ENCODE data around the gene TAS2R38.
"Not testable (repeated sequence)": the region's sequence is repeated elsewhere in the genome, so short reads cannot be mapped to it uniquely, and the experiment has no call there.

Gene TAS2R38

DNA sequence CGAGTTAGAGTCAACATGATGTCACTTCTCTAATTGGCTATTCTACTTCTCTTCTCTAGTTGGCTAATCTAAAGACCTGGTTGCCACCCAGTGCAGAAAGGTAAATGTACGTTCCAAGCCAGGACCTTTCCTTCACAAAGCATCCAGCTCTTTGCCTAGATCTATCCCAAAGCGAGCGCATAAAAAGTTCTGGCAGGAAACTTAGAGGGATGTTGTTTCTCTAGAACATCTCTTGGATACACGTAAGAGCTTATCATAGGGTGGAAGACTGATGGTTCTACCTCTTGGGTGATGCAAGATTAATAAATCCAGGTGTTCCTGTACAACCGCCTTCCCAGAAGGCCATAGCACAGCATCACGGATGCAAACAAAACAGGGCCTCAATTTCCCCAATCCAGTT lies at the start of gene TAS2R38:
TSS of gene TAS2R38 (minus strand) at position 101 of the 400 bp plus-strand sequence. CDS start at position 17, 84 bp downstream.
- no peak for DNase-seq

GRCh38 chr7:142018154-142018553 lies 44.6 kb upstream of the TAS2R38 start:
- no peak for DNase-seq

DNA sequence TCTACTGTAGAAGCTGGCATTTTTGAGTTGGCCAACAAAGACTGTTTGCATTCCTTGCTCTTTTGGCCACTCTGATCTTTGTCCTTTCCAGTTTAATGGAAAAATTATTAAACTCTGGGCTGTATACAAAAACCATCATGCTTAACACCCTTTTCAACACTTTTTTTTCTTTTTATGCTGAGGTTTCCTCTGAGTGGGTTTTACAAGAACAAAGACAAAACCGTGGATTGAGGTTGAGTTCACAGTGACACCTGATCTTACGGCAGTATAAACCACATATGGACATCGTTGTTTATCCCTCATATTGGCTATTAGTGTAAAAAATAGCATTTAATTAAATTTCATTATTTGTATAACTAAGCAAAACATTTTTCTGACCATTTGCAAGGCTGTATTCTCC lies 43.9 kb upstream of the TAS2R38 start:
- DNase-seq = no peak

DNA sequence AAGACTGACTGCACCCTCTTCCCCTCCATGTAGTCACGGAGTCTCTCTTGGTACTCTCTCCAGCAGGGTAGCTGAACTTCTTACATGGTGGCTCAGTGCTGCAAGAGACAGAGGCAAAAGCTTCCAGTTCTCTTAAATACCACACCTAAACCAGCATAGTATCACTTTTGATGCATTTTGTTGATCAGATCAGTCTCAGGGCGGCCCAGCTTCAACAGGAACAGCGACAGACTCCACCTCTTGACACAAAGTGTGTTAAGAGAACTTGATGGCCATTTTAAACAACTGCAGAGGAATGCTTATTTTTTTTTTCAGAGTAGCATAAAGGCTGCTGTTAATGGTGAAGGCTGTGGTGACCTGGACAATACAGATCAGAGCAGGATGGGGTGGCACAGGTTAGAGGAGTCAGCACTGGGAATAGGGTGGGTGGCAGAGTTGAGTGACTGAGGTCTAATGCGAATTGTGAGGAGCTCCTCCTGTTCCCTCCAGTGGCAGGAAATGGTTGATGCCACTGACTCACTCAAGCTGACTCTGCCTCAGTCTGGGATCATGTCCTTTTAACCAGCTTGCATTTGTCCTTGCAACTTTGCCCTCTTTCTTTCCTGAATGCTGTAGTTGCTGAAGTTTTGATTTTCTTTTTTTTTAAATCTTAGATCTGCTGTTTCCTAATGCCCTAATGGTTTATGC lies 39.4 kb upstream of the TAS2R38 start:
- DNase-seq = no peak

DNA sequence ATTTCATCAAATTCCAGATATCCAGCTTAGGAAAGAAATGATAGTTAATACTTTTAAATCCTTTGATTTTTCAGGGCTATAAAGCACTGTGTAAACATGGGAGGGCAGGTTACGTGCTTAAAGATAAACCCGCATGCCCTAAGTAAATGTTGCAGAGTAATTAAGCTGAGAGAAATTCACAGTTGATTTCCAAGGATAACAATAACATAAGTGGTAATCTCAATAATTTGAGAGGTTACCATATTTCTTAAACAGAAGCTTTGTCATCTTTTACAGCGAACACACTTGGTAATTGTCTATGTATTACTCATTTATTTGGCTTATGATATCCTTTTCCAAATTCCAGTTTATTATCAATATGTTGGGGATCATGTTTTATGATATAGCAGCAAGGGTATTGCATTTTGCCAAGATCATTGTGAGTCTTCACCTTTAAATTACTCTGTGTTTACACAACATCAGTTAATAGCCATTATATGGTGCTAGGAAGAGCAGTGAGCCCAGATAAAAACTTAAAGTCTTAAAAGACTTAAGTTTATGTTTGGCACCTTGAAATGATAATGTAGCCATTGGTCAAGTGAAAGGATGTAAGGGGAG lies 37.5 kb upstream of the TAS2R38 start:
- DNase-seq = no peak

DNA sequence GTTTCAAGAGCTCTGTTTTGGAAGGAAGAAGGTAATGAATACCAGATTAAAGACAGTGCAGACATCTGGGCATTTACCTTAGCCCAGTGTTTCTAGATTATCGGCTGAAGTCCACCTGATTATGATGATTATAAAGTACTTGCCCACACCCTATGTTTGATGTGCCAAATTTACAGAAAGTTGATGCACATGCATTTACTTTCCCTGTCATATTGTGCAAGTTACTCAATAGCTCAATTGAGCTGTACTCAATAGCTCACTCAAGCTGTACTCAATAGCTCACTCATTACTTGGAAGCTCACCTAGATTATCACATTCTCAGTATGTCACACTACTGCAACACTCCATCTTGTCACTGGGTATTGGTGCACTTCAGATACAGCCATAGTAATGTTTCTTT lies 35.6 kb upstream of the TAS2R38 start:
- DNase-seq = no peak

- DNase-seq = no peak
These were observed 33.0 kb upstream of the TAS2R38 start for GRCh38 chr7:142006577-142006976.

DNA sequence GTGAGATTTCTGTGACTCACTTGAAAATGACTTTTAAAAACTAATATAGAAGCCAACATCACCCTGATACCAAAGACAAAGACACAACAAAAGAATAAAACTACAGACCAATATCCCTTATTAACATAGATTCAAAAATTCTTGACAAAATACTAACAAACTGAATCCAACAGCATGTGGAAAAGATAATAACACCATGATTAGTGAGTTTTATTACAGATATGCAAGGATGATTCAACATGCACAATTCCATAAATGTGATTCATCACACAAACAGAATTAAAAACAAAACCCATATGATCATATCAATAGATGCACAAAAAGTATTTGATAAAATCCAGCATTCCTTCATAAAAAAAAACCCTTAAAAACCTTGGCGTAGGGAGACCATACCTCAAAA lies 28.6 kb upstream of the TAS2R38 start:
- no peak for DNase-seq

- DNase-seq = no peak
These were observed 27.7 kb upstream of the TAS2R38 start for GRCh38 chr7:142001163-142001874.

- DNase-seq = no peak
These were observed 26.7 kb upstream of the TAS2R38 start for GRCh38 chr7:142000244-142000643.

DNA sequence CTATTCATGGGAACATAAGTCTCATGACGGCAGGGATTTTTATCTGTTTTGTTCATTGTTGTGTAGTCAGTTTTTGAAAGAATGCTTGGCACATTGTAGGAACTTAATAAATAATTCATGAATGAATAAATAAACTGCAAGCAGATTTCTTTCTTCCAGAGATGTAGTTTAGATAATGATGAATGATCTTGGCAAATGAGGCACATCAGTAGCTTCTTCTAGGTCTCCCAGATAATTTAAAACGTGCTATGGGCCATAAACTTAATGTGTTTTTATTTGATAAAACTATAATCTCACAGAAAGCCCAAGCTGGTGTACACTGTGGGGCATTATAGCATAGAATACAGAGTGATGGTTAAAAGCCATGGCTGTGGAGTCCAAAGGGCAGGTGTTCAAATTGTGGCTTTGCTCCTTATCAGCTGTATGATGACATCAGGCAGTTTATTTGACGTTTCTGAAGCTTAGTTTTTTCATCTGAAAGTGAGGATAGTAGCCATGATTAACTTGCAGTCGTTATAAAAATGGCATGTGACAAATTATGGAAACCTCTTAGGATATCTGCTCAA lies 25.6 kb upstream of the TAS2R38 start:
- no peak for DNase-seq

- no peak for DNase-seq
These were observed 19.8 kb upstream of the TAS2R38 start for GRCh38 chr7:141993354-141993753.

DNA sequence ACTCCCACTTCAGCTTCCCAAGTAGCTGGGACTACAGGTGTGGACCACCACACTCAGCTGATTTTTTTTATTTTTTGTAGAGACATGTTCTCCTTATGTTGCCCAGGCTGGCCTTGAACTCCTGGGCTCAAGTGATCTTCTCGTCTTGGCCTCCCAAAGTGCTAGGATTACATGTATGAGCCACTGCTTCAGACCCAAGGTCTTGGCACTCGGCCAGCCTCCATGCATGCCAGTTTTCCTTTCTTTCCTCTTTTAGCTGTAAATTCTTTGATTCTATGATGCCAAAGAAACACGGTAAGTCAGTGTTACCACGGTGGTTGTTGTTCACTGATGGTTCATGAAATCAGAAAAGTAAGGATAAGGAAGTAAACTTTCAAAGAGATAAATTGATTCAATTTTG lies 19.1 kb upstream of the TAS2R38 start:
- no peak for DNase-seq

- DNase-seq = no peak
These were observed 18.6 kb upstream of the TAS2R38 start for GRCh38 chr7:141992156-141992555.

DNA sequence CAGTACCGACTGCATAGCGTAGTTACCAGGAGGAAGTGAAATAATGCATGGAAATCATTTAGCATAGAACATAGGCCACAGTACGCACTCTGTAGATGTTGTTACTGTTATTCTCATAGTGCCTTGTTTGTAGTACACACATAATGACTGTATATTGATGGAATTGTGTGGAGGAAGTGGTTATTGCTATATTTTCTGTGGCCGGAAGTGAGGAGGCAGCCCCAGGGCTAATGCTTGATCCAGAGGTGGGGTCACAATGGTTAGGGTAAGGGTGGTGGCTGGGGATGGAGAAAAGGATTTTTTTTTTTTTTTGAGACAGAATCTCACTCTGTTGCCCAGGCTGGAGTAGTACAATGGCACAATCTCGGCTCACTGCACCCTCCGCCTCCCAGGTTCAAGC lies 17.6 kb upstream of the TAS2R38 start:
- DNase-seq = no peak

GRCh38 chr7:141990011-141990725 lies 16.6 kb upstream of the TAS2R38 start:
- DNase-seq = no peak

DNA sequence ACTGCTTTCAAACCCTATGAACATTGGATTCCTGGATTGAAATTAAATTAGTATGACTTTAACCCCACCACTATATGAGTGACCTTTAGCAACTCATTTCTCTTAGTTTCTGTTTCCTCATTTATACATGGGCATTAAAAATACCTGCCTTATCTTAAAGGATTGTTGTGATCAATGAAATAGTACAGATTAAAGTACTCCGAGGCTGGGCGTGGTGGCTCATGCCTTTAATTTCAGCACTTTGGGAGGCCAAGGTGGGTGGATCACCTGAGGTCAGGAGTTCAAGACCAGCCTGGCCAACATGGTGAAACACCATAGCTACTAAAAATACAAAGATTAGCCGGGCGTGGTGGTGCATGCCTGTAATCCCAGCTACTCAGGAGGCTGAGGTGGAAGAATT lies 14.2 kb upstream of the TAS2R38 start:
- DNase-seq = not testable (repeated sequence)

GRCh38 chr7:141986923-141987322 lies 13.3 kb upstream of the TAS2R38 start:
- no peak for DNase-seq

GRCh38 chr7:141985926-141986325 lies 12.4 kb upstream of the TAS2R38 start:
- DNase-seq = not testable (repeated sequence)

DNA sequence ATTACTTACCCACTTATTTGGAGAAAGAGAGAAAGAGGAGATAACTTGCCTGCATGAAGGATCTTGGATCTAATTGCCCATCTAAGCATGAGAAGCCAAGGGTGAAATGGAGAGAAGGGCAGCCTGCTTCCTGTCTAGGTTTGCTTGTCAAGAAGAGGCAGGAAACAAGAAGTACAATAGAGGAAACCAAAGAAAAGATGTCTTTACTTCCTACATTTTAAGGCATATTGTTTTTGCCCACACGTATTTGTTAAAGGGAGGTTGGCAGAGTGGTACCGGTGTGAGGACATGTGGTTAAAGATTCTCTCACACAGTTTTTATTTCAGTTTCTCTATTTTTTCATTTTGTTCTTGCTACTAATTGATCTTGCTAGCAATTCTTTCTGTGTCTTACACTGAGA lies 6.0 kb upstream of the TAS2R38 start:
- no peak for DNase-seq

GRCh38 chr7:141978351-141978750 lies 4.8 kb upstream of the TAS2R38 start:
- no peak for DNase-seq

GRCh38 chr7:141976524-141977245 lies 3.1 kb upstream of the TAS2R38 start:
- DNase-seq = no peak
